Upper lobe of left lung (tissue), 6 donors: ENCODE data around the gene AKR7A2. TPM values are rescaled to one million over a fixed set of nuclear protein-coding genes. Genes with fewer than 3 reads are reported as not detected.

Experiments
- ATAC-seq, 2 donors: fragments of 200-7000 bp; cut with Tn5 transposase; one replicate each; pipeline ENCODE4 v1.9.1; 2022; ENCODE audit warnings: mild to moderate bottlenecking in 2 of 2, moderate library complexity in 2 of 2; ENCODE audit not compliant: low FRiP score in 2 of 2
- DNase-seq, 2 donors: peaks; one replicate each; pipeline ENCODE4 v3.0.0-alpha.2; 2019 to 2020
- H3K27ac ChIP-seq, 4 donors: fragments of 200-600 bp; sonication (generic); one replicate each; pipeline ENCODE4 v1.5.1; 2016 to 2019
- H3K27me3 ChIP-seq, 4 donors: fragments of 200-600 bp; sonication (generic); one replicate each; pipeline ENCODE4 v1.5.1; 2017 to 2019
- H3K36me3 ChIP-seq, 4 donors: fragments of 200-600 bp; sonication (generic); one replicate each; pipeline ENCODE4 v1.5.1; 2016 to 2019
- H3K4me1 ChIP-seq, 4 donors: fragments of 200-600 bp; sonication (generic); one replicate each; pipeline ENCODE4 v1.5.1; 2018 to 2019
- H3K4me3 ChIP-seq, 4 donors: fragments of 200-600 bp; sonication (generic); one replicate each; pipeline ENCODE4 v1.5.1; 2017 to 2019; ENCODE audit warnings: mild to moderate bottlenecking in 2 of 4, moderate library complexity in 1 of 4
- H3K9me3 ChIP-seq, 4 donors: fragments of 200-600 bp; sonication (generic); one replicate each; pipeline ENCODE4 v1.5.1; 2018 to 2019
- CTCF ChIP-seq, 6 experiments: fragments of 450-650 bp in 4 of 6; fragments of 200-600 bp in 2 of 6; sonication (generic) in 2 of 6; IDR thresholded peaks; one replicate each; pipeline ENCODE4 v1.5.1; 2016 to 2019; ENCODE audit warnings: antibody characterized with exemption in 6 of 6
- EP300 ChIP-seq, 4 donors: sonication (generic); formaldehyde crosslinking; IDR thresholded peaks; one replicate each; pipeline ENCODE4 v1.5.1; 2017; ENCODE audit warnings: antibody characterized with exemption in 4 of 4, control low read depth in 2 of 4
- POLR2A ChIP-seq, 4 donors: fragments of 450-650 bp; IDR thresholded peaks; one replicate each; pipeline ENCODE4 v1.5.1; 2016 to 2017; ENCODE audit warnings: antibody characterized with exemption in 4 of 4, mild to moderate bottlenecking in 2 of 4
- POLR2AphosphoS5 ChIP-seq, 2 donors: sonication (generic); formaldehyde crosslinking; IDR thresholded peaks; one replicate each; pipeline ENCODE4 v1.5.1; 2017; ENCODE audit warnings: antibody characterized with exemption in 2 of 2
- WGBS, 2 donors: methylation state at CpG; one replicate each; pipeline ENCODE4 v1.1.5; 2017 to 2018; 5-methylcytosine and 5-hydroxymethylcytosine counted together
- total RNA-seq, 6 donors: library from RNA; depleted of rRNA in 4 of 6; stranded (reverse); fragments of >200 nt in 4 of 6; gene quantifications; one replicate each; pipeline versions ENCODE4 v1.1.0 to v1.2.1, GENCODE V29; 2016 to 2021
- donor health status: DM: no; HTN: no; CAD: no; lungs with moderate emphysema.
- donor health status: DM: no; HTN: yes; CAD: no; lungs with severe emphysema.

The AKR7A2 gene
- total RNA-seq, 6 donors from 2014 or later: 25.2 to 66.3 (median 47.6) TPM

- Histone ChIP-seq H3K4me1 (peaks cover 0 to 5% (median 1%) of the 10 kb centered on the region in 4 donors), H3K36me3 (peaks cover 33 to 91% (median 68%) of the 10 kb centered on the region in 4 donors), H3K27me3 (no peaks in the 10 kb centered on the region), H3K9me3 (no peaks in the 10 kb centered on the region), H3K27ac (peak overlapping the region in 1 of 4 donors; percentile 50), H3K4me3 (no peak overlapping the region)
- TF ChIP-seq POLR2A (IDR thresholded peaks at IDR 0.05) (no peak), POLR2AphosphoS5 (IDR thresholded peaks at IDR 0.05) (no peak), CTCF (IDR thresholded peaks at IDR 0.05) (no peak), EP300 (IDR thresholded peaks at IDR 0.05) (no peak)
- 83 to 91% methylated on average over 1 to 7 of the region's 8 CpGs for WGBS, 2 donors
- DNase-seq: no peak
- ATAC-seq: no peak
Observed at GRCh38 chr1:19353596-19353995, 41.7 kb upstream of the AKR7A2 start.

GRCh38 chr1:19352839-19353238 lies 40.9 kb upstream of the AKR7A2 start:
- no peak for DNase-seq
- Histone ChIP-seq H3K4me1 (peaks cover 5 to 12% (median 7%) of the 10 kb centered on the region in 4 donors), H3K9me3 (no peaks in the 10 kb centered on the region), H3K27me3 (no peaks in the 10 kb centered on the region), H3K4me3 (no peak overlapping the region), H3K27ac (peak overlapping the region in 3 of 4 donors; percentile 23 to 50 (median 24)), H3K36me3 (peaks cover 33 to 97% (median 68%) of the 10 kb centered on the region in 4 donors)
- ATAC-seq: no peak
- WGBS, 2 donors: 74 to 90% methylated on average over 12 to 14 of the region's 14 CpGs
- TF ChIP-seq POLR2AphosphoS5 (IDR thresholded peaks at IDR 0.05) (no peak), CTCF (IDR thresholded peaks at IDR 0.05) (no peak), POLR2A (IDR thresholded peaks at IDR 0.05) (no peak), EP300 (IDR thresholded peaks at IDR 0.05) (no peak)

- TF ChIP-seq POLR2AphosphoS5 (IDR thresholded peaks at IDR 0.05): peak in 1 of 2 donors; percentile 14
- TF ChIP-seq POLR2A (IDR thresholded peaks at IDR 0.05): no peak
- Histone ChIP-seq H3K27ac (peak overlapping the region in 1 of 4 donors; percentile 7), H3K27me3 (no peaks in the 10 kb centered on the region), H3K4me1 (peaks cover 11 to 19% (median 13%) of the 10 kb centered on the region in 4 donors), H3K9me3 (no peaks in the 10 kb centered on the region), H3K36me3 (peaks cover 33 to 93% (median 61%) of the 10 kb centered on the region in 4 donors), H3K4me3 (no peak overlapping the region)
- 87 to 100% methylated on average over 7 to 10 of the region's 10 CpGs for WGBS, 2 donors
- DNase-seq (no peak), ATAC-seq (peak in 1 of 2 donors; percentile 22)
Observed at GRCh38 chr1:19351873-19352272, 39.9 kb upstream of the AKR7A2 start.

GRCh38 chr1:19350566-19350965 lies 38.6 kb upstream of the AKR7A2 start:
- Histone ChIP-seq H3K27ac (no peak overlapping the region), H3K36me3 (peaks cover 28 to 83% (median 51%) of the 10 kb centered on the region in 4 donors), H3K27me3 (no peaks in the 10 kb centered on the region), H3K9me3 (no peaks in the 10 kb centered on the region), H3K4me1 (peaks cover 11 to 19% (median 13%) of the 10 kb centered on the region in 4 donors), H3K4me3 (no peak overlapping the region)
- DNase-seq (no peak), ATAC-seq (no peak)
- TF ChIP-seq POLR2A (IDR thresholded peaks at IDR 0.05) (no peak), CTCF (IDR thresholded peaks at IDR 0.05) (no peak), POLR2AphosphoS5 (IDR thresholded peaks at IDR 0.05) (no peak), EP300 (IDR thresholded peaks at IDR 0.05) (no peak)
- WGBS, 2 donors: 95 to 97% methylated on average over 5 of the region's 5 CpGs

- H3K9me3 ChIP-seq: no peaks in the 10 kb centered on the region
- H3K4me1 ChIP-seq: peaks cover 11 to 19% (median 13%) of the 10 kb centered on the region in 4 donors
- 86 to 88% methylated on average over 8 to 17 of the region's 17 CpGs for WGBS, 2 donors
- ATAC-seq (peak in 1 of 2 donors; percentile 13), DNase-seq (no peak)
- TF ChIP-seq POLR2A (IDR thresholded peaks at IDR 0.05) (no peak), EP300 (IDR thresholded peaks at IDR 0.05) (no peak), POLR2AphosphoS5 (IDR thresholded peaks at IDR 0.05) (no peak), CTCF (IDR thresholded peaks at IDR 0.05) (no peak)
- H3K36me3 ChIP-seq: peaks cover 27 to 83% (median 52%) of the 10 kb centered on the region in 4 donors
- no peaks in the 10 kb centered on the region for H3K27me3 ChIP-seq
- no peak overlapping the region for H3K27ac ChIP-seq
- H3K4me3 ChIP-seq: no peak overlapping the region
Observed at GRCh38 chr1:19349999-19350398, 38.1 kb upstream of the AKR7A2 start.
